ENCODE results near the gene APBA1. TPM values are rescaled to one million over a fixed set of nuclear protein-coding genes. Genes with fewer than 3 reads are reported as not detected.

The APBA1 gene
- total RNA-seq, 1 donor from 2014 or later, result 14.9 TPM

DNA sequence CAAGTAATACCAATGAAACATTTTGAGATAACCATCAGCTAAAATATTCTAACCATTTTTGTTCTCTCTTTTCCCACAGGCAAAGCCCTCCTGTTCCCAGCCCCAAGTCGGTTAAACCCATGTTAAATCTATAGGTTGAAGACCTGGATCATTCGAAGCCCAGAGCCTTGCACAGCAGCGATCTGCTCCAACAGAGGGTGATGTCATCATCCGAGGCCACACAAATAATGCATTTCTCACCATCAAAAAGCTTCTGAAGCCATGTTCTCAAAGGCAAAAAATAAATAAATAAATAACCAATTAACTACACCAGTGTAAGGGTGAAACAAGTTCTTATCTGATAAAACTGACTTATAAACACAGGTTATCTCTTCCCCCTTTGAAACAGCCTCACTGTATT is 178.0 kb downstream of the APBA1 start:
- intact Hi-C loops (cut with micrococcal nuclease), result no loop called here

DNA sequence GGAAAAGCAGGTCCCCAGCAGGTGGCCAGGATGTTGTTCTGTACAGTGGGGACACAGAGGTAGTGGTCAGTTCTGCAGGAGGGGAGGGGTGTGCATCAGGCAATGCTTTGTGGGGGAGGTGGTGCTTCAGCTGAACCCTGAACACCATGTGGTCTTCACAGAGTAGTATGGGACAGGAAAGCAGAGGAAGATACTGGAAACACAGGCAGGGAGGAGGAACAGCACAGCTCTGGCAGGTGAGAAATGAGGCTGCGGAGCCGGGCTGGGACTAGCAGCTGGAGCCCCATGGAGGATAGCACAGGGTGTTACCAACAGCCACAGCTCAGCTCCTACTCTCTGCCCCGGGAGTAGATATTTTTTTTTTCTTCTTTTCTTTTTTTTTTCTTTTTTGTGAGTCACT is 185.7 kb downstream of the APBA1 start:
- intact Hi-C loops (cut with micrococcal nuclease), result no loop called here

DNA sequence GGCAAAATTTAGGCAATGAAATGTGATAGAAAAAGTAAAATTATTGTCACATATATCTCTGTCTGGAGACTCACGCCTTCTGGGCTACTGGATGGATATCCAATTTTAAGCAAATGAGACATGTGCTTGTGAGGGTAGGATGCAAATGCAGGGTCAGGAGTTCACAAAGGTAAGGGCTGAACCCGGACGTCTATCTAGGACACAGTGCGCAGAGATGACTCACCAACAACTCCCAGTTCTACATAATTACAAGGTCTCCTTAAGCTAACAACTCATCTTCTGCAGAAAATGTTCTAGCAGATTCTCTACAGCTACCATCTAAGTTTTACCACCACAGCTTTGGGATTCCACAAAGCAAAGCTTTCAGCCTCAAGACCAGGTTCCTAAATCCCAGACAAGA is 186.7 kb downstream of the APBA1 start:
- intact Hi-C loops (cut with micrococcal nuclease), result no loop called here

DNA sequence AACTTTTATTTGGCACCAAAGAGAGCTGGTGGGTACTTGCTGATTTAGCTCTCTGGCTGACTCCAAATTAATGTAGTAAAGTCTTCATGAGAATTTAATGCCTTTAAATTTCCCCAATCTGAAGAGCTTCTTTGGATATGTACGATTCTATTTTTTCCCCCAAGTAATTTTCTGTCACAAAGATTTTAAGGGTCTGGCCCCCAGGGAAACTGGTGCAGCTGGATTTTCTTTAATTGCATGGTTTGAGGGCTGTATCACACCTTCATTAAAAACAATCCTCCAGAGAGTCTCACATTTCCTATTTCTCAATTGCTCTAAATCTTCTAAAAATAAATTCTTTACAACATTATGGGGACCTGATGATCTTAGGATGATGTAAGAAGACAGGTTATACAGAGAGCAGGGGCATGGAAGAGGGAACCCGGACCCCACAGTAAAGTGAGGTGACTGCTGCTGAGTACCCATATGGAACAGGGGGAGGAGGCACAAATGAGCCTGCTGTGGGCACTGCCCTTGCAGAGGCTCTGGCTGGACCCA is 188.2 kb downstream of the APBA1 start:
- intact Hi-C loops (cut with micrococcal nuclease), result no loop called here

DNA sequence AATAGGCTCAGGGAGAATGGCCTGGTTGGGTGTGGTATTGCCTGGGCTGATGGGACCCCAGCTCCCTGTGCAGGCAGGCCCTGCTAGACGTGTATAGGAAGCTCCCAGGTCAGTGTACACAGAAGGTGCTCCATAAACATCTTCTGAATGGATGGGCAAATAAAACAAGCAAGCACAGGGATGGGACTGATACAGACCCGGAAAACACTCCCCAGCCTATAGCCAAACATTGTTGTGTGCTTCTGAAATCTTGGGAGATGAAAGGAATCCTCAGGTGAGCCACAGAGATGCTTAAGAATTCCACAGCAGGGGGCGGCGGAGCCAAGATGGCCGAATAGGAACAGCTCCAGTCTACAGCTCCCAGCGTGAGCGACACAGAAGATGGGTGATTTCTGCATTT is 195.4 kb downstream of the APBA1 start:
- intact Hi-C loops (cut with micrococcal nuclease), result loop anchor here (10.0 kb wide), 2 partner anchors 48 to 778 kb away; partner anchors contain the start of gene SMC5

DNA sequence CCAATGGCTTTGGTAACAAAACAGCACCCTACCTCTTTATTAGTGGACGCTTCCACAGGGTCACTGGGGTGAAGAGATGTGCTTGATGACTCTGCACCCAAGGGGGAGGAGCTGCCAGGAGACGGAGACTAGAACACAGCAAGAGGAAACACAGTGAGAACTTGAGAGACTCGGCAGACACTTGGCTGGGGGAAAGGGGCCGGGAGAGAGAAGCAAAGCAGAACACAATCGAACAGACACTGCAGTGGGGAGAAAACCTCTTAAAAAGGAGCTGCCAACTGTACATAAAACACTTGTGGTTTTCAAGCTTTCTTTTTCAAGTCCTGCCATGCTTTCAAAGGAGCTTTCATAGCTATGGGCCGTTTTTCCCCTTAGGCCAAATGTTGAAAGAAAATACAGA is 196.2 kb downstream of the APBA1 start:
- intact Hi-C loops (cut with micrococcal nuclease), result loop anchor here (10.0 kb wide), 2 partner anchors 49 to 779 kb away; partner anchors contain the start of gene SMC5

DNA sequence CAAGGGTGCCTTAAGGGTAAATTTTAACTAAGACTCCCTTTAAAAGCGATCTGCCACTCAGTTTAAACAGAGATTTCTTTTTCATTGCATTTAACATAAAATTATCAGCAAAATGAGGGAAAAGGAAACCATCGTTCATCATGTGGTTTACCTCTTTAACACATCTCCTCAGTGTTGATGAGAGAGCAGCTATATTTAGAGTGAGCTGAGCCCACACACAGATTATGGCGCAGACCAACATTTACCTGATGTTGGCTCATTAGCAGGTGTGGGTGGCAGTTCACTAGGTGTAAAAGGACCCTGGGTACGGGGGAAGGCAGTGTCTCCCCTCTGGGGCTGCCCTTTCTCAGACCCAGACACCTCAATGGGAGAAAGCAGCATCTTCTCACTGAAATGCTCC is 197.3 kb downstream of the APBA1 start:
- intact Hi-C loops (cut with micrococcal nuclease), result loop anchor here (10.0 kb wide), 2 partner anchors 50 to 780 kb away; partner anchors contain the start of gene SMC5

DNA sequence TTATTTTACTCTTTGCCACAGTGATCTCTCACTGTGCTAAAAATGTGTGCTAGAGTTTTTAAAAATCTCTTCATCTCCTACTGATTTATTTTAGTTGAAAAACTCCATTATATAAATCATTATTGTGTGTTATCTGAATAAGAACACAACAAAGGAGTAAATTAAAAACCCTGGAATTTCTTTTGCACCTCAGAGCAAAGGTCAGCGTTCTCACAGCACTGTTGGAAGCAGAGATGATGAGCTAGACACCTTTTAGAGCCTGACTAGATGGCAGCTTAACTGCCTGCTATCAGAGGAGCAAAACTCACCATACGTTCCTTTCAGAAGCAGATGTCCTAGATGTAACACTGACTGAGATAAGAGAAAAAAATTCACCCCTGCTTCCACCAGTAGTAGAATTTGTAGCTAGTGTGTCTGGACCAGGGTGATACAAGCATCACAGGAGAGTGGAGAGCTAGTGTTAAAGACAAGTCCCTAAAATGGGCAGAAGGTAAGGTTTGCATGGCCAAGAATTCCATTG is 200.0 kb downstream of the APBA1 start:
- intact Hi-C loops (cut with micrococcal nuclease), result loop anchor here (10.0 kb wide), 2 partner anchors 53 to 783 kb away; partner anchors contain the start of gene SMC5

DNA sequence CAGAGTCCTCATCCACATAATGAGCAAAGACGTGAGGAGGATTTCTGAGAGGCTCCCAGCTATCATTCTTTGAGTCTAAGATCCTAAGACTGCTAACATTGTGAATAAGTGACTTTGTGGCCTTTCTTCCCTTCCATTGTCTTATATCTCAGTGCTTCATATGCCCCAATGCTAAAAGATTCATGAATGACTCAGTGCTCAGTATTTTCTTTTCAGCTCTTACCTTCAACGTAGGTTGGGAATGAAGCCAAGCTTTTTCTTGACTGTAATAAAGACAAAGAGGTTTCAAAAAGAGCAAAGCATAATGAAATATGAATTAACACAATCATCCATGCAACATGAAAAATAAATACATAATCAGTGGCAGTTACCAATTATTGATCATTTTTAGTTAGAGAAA is 200.7 kb downstream of the APBA1 start:
- intact Hi-C loops (cut with micrococcal nuclease), result loop anchor here (10.0 kb wide), 2 partner anchors 53 to 783 kb away; partner anchors contain the start of gene SMC5

DNA sequence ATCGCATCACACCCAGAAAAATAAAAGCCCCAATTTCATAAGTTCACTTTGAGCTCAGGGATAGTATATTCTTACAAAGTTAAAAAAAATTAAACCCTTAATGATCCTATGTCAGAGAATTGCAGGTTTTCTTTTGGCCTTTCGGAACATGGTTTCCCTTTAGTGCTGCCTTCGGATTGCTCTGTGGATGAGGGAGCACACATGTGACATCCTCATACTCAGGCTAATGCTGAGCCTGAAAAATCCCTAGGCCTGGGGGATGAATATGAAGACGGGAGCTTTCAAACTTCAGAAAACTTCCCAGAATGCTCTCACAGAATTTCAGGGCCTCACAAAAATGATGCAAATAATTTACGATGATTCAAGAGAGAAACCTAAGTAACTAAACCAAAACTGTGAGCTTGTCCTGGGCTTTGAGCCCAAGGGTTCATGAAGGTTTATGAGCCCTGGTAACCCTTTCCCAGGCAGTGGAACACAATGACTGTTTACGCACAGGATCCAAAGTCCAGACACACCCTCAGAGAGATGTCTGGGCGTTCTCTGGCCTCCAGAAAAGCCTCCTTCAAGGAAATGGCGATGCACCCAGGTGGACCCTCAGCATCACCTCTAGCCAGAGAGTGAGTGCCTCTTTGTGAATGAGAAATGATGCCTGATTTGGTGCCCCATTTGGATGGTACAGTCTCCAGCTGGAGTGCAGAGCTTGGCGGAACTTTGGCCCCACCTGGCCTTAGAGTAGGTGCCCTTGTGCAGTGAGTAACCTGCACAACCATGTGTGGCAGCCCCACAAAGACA is 201.8 kb downstream of the APBA1 start:
- intact Hi-C loops (cut with micrococcal nuclease), result loop anchor here (10.0 kb wide), 2 partner anchors 54 to 784 kb away; partner anchors contain the start of gene SMC5

DNA sequence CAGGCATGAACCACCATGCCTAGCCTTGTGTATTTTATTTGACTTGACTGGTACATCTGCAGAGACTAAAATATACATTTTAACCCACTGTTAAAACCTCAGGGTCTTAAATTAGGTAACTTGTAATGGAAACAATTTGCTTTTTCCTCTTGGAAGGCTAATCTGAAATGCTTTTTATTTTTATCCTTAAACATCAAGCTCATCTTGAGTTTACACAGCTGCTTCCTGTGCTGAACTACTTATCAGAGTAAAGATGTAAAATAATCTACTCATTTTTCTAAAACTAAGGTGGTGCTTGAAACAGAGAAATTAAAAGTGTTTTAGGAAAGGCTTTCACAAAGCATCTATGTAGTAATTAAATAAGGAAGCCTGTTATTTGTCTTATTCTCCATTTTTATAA is 203.0 kb downstream of the APBA1 start:
- intact Hi-C loops (cut with micrococcal nuclease), result no loop called here

DNA sequence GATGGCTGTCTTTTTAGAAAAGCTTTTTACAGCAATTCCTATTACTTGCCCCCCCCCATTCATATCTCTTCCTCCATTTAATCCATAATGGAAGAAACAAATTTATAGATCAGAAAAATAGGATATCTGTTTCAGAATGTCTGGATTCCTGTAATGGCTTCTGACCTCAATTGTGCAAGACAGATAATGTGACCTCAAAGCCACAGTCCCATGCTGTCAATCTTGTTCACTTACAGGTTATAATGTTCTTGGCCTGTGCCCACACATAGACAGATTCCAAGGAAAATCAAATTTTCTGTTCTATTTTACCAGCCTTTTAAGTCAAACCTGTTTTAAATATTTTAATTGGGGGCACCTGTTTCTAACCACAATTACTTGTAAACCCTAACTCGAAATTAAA is 203.8 kb downstream of the APBA1 start:
- intact Hi-C loops (cut with micrococcal nuclease), result no loop called here

DNA sequence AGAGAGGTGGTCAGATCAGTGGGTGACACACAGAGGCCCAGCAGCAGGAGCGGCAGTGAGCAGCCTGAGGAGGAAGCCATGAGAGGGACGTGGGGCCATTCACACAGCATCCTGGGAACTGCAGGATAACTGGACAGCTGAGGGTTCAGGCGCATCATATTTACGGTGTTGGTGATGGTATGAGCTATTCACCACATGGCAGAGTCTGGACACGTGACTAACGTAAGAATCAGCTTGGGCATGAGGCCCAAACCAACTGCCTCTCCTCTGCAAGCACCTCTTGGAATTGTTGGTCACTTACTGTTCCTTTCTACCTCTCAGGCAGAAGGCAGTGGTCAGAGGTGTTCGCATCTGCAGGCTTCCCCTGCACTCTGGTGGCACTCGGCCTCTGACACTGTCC is 206.0 kb downstream of the APBA1 start:
- intact Hi-C loops (cut with micrococcal nuclease), result no loop called here

DNA sequence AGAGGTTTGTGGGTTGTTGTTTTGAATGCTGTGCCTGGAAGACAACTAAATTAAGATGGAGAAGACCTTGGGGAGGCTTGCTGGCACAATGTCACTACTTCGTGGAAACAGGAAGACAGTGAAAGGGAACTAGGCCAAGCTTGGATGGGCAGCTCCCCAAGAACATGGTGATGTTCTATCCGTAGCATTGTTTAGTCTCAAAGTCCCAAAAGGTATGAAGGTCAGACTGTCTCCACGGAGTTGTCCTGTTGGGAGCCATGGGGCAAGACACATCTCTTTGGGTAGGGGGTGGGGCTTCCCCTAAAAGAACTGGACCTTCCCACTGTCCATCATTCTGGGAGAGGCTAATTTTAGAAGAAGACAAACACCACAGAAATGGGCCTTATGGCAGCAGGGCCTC is 206.7 kb downstream of the APBA1 start:
- intact Hi-C loops (cut with micrococcal nuclease), result no loop called here

DNA sequence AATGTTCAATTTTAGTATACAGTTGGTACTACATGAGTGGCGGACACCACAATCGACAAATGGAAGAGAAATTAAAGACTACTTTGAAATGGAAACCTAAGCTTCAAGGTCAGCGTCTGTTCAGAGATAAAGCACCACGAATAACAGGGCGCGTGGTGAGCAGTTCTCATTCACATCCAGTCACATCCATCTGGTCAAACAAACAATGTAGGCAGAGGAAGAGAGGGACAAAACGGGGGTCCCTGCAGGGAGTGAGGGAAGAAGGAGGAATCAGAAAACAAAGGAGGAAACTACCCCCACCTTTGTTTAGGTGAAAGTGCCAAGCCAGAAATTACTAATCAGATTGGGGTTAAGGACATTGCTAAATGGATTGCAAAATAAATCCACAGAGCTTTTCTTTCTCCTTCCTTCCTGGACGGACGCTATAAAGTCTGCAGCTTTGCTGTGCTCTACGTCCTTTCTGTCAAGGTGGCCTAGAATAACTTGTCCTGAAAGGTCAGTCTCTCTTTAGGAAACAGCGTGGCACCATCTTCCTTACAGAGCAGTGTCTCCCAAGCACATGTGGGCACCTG is 208.6 kb downstream of the APBA1 start:
- intact Hi-C loops (cut with micrococcal nuclease), result no loop called here

DNA sequence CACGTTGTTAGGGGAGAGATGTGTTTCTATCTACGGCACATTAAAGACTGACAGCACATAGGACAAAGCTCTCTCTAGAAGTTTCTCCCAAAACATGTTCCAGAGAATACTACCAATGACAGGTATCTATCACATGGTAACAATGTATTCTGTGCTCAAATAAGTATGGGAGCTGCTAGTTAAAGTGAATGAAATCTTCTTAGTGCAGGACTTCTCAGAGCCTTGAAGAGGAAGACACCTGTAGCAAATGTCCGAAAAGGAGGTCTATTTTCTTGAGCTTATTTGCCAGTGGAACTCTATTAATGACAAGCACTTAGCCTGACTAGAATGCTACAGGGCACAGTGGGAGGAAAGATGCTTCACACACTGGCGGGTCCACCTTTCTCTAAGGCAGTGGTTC is 209.8 kb downstream of the APBA1 start:
- intact Hi-C loops (cut with micrococcal nuclease), result no loop called here

DNA sequence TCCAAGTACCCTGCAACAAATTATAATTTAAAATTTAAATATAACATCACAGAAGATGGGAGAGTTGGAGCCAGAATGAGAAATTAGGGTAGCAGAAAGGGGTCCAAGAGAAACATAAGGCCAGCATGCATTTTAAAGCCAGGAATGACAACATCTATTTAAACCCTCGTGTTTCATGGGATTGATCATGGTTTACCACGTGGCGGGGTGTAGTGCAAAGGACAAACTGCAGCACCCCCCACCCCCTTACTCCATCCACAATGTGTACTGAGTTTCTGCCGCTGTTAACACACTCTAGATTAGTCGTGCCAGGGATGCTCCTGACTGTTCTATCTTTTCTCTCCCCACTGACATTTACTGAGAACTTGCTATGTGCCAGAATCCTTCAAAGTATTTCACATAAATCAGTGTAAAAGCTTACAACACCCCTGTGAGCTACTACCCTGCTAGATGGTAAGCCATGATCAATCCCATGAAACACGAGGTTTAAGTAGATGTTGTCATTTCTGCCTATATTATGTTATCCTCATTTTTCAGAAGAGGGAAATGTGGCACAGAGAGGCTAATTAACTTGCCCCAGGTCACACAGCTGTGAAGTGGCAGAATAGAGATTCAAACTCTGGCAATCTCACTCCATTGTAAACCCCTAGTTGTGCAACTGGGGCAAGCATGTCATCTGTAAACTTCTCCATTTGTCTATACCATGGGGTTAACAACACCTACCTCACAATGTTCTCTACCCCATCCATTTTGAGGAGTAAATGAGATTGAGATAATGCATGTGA is 210.9 kb downstream of the APBA1 start:
- intact Hi-C loops (cut with micrococcal nuclease), result no loop called here

DNA sequence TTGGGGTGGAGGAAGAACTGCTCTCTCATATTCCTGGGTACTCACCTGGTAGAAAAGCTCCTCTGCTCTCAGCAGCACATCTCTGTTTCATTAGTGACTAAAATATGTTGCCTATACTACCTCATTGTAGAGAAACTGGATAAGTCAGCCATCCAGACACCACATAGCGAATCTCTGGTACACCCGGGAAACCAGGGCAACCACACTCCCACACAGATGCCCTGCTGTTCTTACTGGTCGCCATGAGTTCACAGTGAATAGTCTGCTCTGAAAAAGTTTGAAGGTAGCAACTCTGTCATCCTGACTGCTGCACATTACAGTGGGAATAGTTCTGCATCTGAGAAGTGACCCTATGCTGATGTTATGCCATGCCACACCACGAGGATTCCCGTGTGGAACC is 212.2 kb downstream of the APBA1 start:
- intact Hi-C loops (cut with micrococcal nuclease), result no loop called here

DNA sequence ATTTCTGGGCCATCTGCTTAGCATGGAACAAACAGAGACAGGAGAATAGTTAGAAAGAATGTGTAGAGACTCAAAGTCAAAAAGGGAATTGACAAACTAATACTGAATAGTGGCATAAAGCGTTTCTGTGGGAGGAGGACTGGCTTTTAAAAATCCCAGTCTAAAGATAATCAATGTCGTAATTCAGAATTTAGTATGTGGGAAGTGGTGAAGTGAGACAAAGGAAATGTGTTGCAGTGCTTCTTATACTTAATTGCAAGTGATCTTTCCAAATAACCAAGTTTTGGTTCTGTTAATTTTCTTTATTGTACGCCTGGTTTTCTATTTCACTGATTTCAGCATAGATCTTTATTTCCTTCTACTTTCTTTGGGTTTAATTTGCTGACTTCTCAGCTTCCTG is 214.0 kb downstream of the APBA1 start:
- intact Hi-C loops (cut with micrococcal nuclease), result no loop called here

DNA sequence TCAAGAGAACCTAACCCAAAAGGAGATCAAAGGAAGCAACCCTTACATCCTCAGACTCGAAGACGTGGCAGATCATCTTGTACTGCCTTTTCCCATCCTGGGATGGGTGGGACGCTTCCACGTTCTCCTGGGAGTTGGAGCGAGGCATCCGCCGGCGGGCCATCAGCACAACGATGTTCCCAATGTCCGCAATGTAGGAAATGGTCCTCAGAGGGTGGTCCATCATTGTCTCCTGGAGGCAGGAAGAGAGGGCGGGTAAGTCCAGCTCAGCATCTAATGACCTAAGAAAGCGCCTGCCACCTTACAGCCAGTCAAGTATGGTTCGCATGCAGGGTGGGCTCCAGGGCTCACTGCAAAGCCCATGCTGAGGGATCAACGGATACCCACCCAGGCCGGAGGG is 216.0 kb downstream of the APBA1 start:
- intact Hi-C loops (cut with micrococcal nuclease), result no loop called here

DNA sequence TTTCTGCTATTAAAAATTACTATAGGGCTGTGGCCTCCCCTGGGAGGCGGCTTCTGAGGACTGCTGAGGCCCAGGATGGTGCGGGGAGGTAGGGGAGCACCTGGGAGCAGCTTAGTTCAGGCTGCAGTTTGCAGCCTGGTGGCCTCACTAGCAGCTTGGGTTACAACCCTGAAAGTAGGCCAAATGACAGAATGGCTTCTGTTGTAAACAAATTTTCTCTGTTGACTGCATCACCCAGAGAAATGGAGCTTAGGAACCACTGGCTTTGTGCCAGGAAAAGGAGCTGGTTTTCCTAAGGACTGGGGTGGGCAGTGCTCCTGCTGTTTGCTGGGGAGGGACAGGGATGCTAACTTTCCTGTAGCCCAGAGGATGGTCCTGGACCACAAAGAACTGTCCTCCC is 216.9 kb downstream of the APBA1 start:
- intact Hi-C loops (cut with micrococcal nuclease), result no loop called here

Data from T-helper 1 cell treated with Interleukin-12 subunit alpha and Interleukin-12 subunit beta and Interleukin-4 antibody, amounts not matched to agents 30 ng/mL and 1 ng/mL, for 36 hours (primary cell).